ENCODE results near the gene FGF14.
"Not testable (repeated sequence)": the region's sequence is repeated elsewhere in the genome, so short reads cannot be mapped to it uniquely, and the experiment has no call there.

The FGF14 gene

GRCh38 chr13:102040812-102041211 lies 361.0 kb downstream of the FGF14 start:
- no peak for DNase-seq (ENCODE audit: low spot score)

- DNase-seq (ENCODE audit: low spot score) = no peak
These were observed 362.6 kb downstream of the FGF14 start for GRCh38 chr13:102039264-102039663.

DNA sequence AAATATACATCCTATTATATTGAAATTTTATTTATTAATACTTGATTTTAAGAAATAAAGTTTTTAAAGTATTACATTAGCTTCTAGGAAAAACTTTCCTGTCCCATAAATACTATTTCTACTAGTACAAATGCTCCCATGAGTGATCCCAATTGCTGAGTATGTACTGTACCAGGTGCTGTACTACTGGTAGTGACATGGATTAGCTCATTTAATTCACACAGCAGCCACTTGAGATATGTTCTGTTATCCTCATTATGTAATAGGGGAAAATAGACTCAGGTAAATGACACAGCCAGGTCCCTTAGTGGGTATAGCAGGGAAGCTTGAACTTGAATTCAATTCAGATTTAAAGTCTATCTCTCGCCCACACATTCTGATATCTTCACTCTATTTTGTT lies 363.1 kb downstream of the FGF14 start:
- no peak for DNase-seq (ENCODE audit: low spot score)

DNA sequence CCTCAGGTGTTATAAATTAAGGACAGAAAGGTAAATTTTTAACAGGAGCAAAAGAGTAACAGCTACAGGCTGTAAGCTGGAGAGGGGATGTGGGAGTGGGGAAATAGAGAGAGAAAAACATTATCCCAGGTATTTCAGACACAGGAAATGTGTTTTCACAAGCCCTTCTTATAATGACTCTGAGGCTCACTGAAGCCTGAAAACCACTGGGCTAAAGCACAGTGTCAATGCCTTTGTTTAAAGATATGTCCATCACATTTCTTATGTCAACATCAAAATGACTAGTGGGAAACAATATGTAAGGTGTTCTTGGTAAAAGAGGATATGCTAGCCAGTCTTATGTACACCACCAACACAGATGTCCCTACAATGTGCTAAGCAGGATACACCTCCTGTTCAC lies 365.9 kb downstream of the FGF14 start:
- no peak for DNase-seq (ENCODE audit: low spot score)

DNA sequence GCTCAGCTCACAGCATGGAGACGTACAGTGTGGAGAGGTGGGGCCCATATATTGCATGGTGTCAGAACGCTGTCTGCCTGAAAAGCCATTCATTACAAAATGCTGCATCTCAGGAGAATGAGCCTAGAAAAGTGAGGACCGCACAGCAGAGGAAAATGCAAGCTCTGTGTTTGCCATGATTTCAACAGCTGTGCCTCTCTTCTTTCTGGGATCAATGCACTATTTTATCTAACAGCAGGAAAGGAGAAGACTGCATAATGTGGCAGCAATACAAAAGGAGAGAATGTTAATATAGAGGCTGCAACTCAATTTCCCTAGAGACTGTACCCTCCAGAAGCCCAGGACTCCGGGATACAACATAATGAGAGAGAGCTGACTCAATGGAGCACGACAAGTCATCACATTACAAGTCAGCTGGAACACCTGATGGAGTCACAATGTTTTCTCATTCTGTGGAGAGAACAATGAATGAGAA lies 368.0 kb downstream of the FGF14 start:
- DNase-seq (ENCODE audit: low spot score) = no peak

- no peak for DNase-seq (ENCODE audit: low spot score)
These were observed 368.5 kb downstream of the FGF14 start for GRCh38 chr13:102033386-102033785.

DNA sequence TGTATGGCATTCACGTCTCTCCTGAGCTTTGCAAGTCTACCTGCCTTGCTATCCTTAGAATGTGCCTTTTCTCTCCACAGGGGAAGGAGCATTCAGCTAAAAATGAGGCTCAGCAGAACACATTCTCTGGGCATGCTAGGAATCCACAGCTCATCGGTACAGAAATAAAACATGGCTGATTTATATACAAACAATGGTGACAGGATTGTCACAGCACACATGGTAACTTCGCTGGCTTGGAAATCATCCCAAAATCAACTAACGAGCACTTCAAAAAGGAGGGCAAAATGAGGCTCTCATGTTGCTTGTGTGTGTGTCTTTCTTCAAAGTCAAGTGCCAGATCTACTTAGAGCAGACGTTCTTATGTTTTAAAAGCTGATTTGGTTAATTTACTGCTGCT lies 373.0 kb downstream of the FGF14 start:
- no peak for DNase-seq (ENCODE audit: low spot score)

DNA sequence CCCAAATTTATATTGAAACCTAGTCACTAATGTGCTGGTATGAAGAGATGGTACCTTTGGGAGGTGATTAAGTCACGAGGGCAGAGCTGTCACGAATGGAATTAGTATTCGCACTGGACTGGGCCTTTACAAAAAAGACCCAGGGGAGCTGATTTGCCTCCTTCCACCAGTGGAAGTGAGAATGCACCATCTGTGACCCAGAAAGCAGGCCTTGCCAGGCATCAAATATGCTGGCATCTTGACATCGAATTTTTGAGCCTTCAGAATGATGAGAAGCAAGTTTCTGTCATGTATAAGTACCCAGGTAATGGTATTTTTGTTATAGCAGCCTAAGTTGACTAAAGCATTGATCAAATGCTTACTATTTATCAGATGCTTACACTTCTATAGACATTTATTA lies 373.6 kb downstream of the FGF14 start:
- DNase-seq (ENCODE audit: low spot score) = no peak

GRCh38 chr13:102021777-102022176 lies 380.1 kb downstream of the FGF14 start:
- no peak for DNase-seq (ENCODE audit: low spot score)

GRCh38 chr13:102020611-102021216 lies 381.1 kb downstream of the FGF14 start:
- DNase-seq (ENCODE audit: low spot score) = peak; percentile 31

GRCh38 chr13:102018716-102019115 lies 383.1 kb downstream of the FGF14 start:
- DNase-seq (ENCODE audit: low spot score) = no peak

GRCh38 chr13:102017248-102017647 lies 384.6 kb downstream of the FGF14 start:
- no peak for DNase-seq (ENCODE audit: low spot score)

- no peak for DNase-seq (ENCODE audit: low spot score)
These were observed 389.3 kb downstream of the FGF14 start for GRCh38 chr13:102012299-102013293.

- not testable (repeated sequence) for DNase-seq (ENCODE audit: low spot score)
These were observed 390.4 kb downstream of the FGF14 start for GRCh38 chr13:102011455-102011854.

DNA sequence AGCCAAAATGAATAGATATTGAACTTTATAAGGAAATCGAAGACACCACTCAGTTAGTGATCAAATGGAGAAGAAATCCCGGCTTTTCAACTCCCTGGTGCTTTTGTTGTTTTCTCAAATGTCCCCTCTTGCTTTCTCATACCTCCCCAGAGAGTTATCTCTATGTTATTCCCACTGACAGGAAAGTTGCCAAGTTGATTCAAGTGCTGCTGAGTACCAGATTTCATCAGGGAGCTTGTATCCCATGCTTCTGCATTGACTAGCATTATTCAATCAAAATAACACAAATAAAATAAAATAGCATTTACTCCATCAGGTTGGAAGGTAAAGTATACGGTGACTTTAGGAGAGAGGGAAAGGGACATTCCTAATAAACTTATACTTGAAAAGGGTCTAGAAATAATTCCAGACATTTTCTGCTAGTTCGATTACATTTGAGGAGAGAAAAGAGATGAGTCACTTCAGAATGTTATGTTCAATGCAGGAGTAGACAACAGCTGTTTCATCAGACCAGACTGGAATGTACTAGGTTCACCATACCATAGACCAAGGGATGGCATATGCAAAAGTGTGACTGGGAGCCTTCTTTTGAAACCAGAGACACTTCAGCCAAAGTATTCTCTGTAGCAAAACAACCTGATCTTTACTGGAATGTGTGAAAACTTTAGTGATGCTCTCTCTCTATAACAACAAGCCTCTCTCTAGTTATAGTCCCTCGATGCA lies 397.8 kb downstream of the FGF14 start:
- no peak for DNase-seq (ENCODE audit: low spot score)

DNA sequence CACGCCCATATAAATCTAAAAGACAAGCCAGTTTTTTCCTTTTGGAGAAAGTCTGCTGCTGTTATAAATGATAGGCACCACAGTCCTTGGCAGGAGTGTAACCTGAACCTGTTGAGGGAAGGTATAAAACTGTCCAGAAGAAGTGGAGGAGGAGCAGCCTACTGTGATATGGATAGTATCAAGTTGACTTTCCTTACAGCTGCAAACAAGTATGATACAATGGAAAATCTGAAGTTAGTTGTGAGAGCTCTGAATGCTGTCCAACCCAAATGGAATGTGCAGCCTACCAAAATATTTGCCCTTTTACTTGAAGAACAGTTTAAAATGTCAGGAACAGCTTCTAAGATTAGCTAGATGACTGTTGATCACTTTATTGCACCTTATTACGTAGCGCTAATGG lies 399.6 kb downstream of the FGF14 start:
- no peak for DNase-seq (ENCODE audit: low spot score)

- no peak for DNase-seq (ENCODE audit: low spot score)
These were observed 401.1 kb downstream of the FGF14 start for GRCh38 chr13:102000764-102001163.

DNA sequence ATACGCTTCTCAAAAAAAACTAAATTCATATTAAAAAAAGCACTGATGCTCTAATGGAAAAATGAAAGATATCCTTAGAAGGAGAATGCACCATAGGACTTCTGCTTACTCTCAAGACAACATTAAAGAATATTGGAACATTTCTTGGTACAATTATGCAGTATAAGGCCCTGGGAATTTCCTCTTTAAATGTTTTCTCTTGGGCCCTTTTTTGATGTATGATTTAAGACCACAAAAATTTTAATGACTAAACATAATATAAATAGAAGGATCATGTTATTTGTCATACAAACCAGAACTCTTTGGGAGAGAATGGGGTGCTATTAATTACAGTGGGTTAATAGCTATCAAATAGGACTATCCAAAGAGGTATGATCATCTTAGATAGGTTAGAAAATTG lies 403.7 kb downstream of the FGF14 start:
- DNase-seq (ENCODE audit: low spot score) = no peak

DNA sequence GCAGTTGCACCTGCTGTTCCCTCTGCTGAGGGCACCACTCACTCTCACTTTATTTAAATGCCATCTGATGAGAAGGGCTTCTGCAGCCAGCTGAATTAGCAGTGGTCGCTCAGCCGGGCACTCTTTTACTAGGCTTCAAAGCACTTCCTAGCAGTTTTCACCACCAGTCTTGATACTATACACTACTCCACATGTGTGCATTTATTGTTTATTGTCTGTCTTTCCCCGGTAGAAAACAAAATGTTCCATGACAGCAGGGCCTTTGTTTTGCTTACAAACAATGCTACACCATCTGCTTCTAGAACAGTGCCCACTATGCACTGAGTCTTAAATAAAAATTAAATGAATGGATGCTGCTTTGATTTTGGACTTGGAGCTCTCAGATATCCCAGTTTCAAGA lies 404.9 kb downstream of the FGF14 start:
- DNase-seq (ENCODE audit: low spot score) = no peak

DNA sequence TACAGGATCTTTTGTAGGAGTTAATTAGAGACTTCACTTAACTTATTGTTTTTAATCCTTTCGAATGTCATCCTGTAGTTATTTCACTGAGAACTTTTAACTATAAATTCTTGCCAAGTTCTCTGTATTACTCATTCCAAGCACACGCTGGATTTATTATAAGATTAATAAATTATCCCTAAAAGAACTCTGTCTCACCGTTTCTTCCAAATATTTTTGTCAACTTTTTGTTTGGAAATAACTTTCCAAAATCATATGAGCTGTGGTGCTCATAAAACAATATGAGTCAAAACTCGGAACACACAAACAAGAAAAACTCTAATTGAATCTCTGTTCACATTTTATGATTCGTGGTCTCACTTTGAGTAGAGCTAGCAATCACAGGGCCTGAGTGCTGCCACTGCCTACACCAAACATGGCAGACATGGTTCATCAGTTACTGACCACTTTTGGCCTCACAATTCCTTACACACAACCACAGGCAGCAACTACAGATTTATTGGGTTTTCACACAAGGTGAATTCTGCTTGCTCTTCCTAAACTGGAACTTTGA lies 412.0 kb downstream of the FGF14 start:
- DNase-seq (ENCODE audit: low spot score) = no peak

DNA sequence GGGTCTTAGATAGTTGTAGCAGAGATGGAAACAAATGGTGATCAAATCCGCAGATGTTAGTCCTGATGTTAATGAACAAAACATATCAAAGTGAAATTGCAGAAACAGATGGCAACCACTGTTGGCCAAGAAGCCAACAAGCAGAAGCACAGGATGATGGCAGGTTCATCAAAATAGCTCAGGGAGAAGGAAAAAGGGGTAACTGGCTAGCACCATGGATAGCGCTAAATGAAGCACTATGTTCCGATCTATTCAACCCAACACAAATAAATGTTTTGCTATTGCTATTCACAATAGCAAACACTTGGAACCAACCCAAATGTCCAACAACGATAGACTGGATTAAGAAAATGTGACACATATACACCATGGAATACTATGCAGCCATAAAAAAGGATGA lies 413.7 kb downstream of the FGF14 start:
- DNase-seq (ENCODE audit: low spot score) = no peak

- no peak for DNase-seq (ENCODE audit: low spot score)
These were observed 415.5 kb downstream of the FGF14 start for GRCh38 chr13:101986316-101986715.
